22Rv1 (cell line): ENCODE results near the gene DCP1A.

Experiments
- ZFX ChIP-seq: fragments of 450-650 bp; IDR thresholded peaks from 2 replicates; pipeline ENCODE4 v1.6.1; 2017; ENCODE audit warnings: antibody characterized with exemption, borderline replicate concordance
- TF ChIP-seq, protein P1 (sequence below): fragments of 450-650 bp; IDR thresholded peaks from 2 replicates; pipeline ENCODE4 v1.5.1; 2017; ENCODE audit warnings: mild to moderate bottlenecking

- TF ChIP-seq, protein P1, sequence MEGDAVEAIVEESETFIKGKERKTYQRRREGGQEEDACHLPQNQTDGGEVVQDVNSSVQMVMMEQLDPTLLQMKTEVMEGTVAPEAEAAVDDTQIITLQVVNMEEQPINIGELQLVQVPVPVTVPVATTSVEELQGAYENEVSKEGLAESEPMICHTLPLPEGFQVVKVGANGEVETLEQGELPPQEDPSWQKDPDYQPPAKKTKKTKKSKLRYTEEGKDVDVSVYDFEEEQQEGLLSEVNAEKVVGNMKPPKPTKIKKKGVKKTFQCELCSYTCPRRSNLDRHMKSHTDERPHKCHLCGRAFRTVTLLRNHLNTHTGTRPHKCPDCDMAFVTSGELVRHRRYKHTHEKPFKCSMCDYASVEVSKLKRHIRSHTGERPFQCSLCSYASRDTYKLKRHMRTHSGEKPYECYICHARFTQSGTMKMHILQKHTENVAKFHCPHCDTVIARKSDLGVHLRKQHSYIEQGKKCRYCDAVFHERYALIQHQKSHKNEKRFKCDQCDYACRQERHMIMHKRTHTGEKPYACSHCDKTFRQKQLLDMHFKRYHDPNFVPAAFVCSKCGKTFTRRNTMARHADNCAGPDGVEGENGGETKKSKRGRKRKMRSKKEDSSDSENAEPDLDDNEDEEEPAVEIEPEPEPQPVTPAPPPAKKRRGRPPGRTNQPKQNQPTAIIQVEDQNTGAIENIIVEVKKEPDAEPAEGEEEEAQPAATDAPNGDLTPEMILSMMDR, result no peak
- TF ChIP-seq ZFX, result no peak
Measured at GRCh38 chr3:53329897-53330296, 17.4 kb downstream of the DCP1A start.
